Bronchial epithelial cell (primary cell): ENCODE measurements around the gene AGAP3. TPM values are rescaled to one million over a fixed set of nuclear protein-coding genes. Genes with fewer than 3 reads are reported as not detected.

ENCODE experiments used
- DNase-seq: peaks from one replicate; pipeline ENCODE4 v3.0.0-alpha.2; 2010; ENCODE audit warnings: low read depth
- FAIRE-seq: peaks from 2 replicates; lab custom pipeline; 2011; peaks lifted over from hg19 to GRCh38; lab: Jason Lieb, UNC
- H3K27me3 ChIP-seq: 2 replicates; pipeline ENCODE4 v1.5.1; 2011; ENCODE audit warnings: low read length; ENCODE audit not compliant: control insufficient read depth, insufficient read depth
- H3K36me3 ChIP-seq: 2 replicates; pipeline ENCODE4 v1.5.1; 2011; ENCODE audit warnings: low read length; ENCODE audit not compliant: control insufficient read depth, insufficient read depth
- H3K4me3 ChIP-seq: 2 replicates; pipeline ENCODE4 v1.5.1; 2011; ENCODE audit warnings: mild to moderate bottlenecking, low read depth, low read length, control low read depth
- CTCF ChIP-seq: IDR thresholded peaks from 2 replicates; pipeline ENCODE4 v1.5.1; 2011; ENCODE audit warnings: mild to moderate bottlenecking, moderate library complexity, low read length, control low read depth, inconsistent platforms; ENCODE audit not compliant: insufficient read depth, severe bottlenecking
- total RNA-seq: library from RNA; depleted of rRNA; stranded (reverse); fragments of >200 nt; gene quantifications from 2 replicates; pipeline ENCODE4 v1.2.1, GENCODE V29; 2014

AGAP3 gene
- total RNA-seq, 1 donor from 2014 or later = 52.7 TPM

- TF ChIP-seq CTCF = no peak
- no peak for FAIRE-seq
- H3K36me3 ChIP-seq = peaks cover 58% of the 10 kb centered on the region
Observed at GRCh38 chr7:151120896-151121295, 34.6 kb downstream of the AGAP3 start.

DNA sequence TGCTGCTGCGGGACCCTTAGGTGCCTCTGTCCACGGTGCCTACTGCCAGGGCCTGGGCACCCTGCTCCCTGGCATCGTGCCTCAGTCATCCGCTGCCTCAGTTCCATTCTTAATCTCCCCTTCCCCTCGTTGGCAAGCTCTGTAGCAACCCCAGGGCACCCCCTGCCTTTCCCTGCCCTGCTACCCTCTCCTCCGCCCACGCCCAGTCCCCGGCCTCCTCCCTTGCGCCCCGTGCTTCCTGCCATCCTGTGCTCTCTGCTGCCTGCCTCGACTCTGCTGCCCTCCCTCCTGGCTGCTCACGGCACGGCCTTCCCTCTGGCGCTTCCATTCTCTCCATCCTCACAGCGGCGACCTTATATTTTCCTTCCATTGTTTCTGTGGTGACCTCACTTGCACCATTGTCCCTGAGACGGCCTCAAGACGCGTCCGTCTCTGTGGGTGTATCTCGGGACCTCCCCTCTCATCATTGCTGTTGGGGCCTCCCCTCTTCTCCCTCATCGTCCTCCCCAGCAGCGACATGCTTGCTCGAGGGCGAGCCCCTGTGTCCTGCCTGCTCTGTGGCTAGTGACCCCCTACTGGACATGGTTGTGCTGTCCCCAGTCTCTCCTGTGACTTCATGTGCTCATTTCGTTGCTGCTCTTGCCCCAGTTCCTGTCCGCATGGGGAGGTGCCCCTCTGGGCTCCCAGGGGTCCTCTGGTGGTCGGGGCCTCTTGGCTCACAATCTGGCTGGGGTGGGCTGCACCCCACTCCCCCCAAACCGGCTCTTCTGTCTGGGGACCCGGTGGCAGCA, 35.3 kb downstream of the AGAP3 start:
- Histone ChIP-seq H3K36me3 (peaks cover 60% of the 10 kb centered on the region), H3K27me3 (no peaks in the 10 kb centered on the region), H3K4me3 (no peak overlapping the region)
- DNase-seq (no peak), FAIRE-seq (no peak)
- no peak for TF ChIP-seq CTCF

More at GRCh38 chr7:151120896-151121295, 34.6 kb downstream of the AGAP3 start:
- Histone ChIP-seq H3K4me3 (no peak overlapping the region), H3K27me3 (no peaks in the 10 kb centered on the region)
- DNase-seq = no peak

GRCh38 chr7:151122276-151122675, 36.0 kb downstream of the AGAP3 start:
- no peak for FAIRE-seq
- H3K36me3 ChIP-seq = peaks cover 62% of the 10 kb centered on the region
- no peak overlapping the region for H3K4me3 ChIP-seq
- peak; percentile 28 for TF ChIP-seq CTCF
- DNase-seq = no peak
- no peaks in the 10 kb centered on the region for H3K27me3 ChIP-seq

DNA sequence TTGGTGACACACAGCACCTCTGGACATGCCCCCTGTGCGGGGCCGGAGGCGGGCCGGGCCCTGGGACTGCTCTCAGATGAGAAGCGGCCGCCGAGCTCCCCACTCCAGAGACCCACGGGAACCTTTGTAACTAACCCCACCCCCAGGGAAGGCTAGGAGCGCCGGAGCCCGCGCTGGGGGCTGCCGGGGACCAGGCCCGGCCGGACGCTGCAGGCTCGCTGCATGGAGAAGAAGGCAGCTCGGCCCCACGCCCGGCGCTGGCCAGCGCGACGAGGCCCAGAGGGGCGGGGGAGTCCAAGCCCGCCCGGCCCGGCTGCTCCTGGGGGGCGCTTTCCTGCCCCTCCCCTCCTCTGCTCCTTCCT, 36.5 kb downstream of the AGAP3 start:
- DNase-seq (no peak), FAIRE-seq (no peak)
- no peak overlapping the region for H3K4me3 ChIP-seq
- no peak for TF ChIP-seq CTCF
- peaks cover 60% of the 10 kb centered on the region for H3K36me3 ChIP-seq
- H3K27me3 ChIP-seq = no peaks in the 10 kb centered on the region

DNA sequence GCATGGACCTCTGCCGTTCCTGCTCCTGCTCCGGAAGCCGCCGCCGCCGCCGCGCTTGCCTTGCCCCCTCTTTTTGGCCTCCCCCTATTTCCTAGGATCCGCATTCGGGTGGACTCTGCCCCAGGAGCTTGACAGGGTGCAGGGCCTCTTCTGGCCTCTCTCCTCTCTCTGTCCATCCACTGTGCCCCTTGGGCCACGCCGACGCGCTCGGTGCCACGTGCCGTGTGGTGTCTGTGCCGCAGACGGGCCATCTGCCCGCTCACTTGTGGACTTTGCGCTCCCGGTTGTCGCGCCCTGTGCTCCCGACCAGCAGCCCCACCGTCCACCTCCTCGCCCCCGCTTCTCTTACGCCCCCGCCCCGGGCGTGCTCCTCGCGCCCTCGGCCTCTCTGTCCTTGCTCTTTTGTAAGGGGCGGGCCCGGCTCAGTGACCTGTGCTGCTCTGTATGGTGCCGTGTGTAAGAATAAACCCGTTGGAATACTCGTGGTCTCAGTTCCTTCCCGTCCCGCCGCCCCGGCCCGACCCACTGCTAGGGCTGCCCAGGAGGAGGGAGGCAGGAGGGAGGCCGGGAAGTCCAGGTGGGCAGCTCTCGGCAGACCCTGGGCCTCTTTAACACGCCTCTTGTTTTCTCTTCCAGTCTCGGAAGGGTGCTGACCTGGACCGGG, 37.0 kb downstream of the AGAP3 start:
- Histone ChIP-seq H3K27me3 (no peaks in the 10 kb centered on the region), H3K4me3 (no peak overlapping the region), H3K36me3 (peaks cover 59% of the 10 kb centered on the region)
- FAIRE-seq (no peak), DNase-seq (no peak)
- TF ChIP-seq CTCF = no peak
